ENCODE measurements around the gene TCF7L1. TPM values are rescaled to one million over a fixed set of nuclear protein-coding genes. Genes with fewer than 3 reads are reported as not detected.

Gene TCF7L1
- total RNA-seq, 2 donors from 2014 or later, result 8.3 to 8.8 TPM

- DNase-seq (ENCODE audit: low spot score) (no peak), ATAC-seq (ENCODE audit: insufficient number of reproducible peaks, low FRiP score, low read depth) (no peak)
- Histone ChIP-seq H3K9me3 (no peaks in the 10 kb centered on the region), H3K36me3 (peaks cover 6% of the 10 kb centered on the region), H3K27ac (no peak overlapping the region), H3K27me3 (replicated peaks; ENCODE audit: insufficient read depth) (no peaks in the 10 kb centered on the region), H3K4me3 (no peak overlapping the region), H3K4me1 (ENCODE audit: control insufficient read depth in 1 of 2, low read depth in 2 of 2) (peaks cover 0 to 8% of the 10 kb centered on the region in 2 donors)
- TF ChIP-seq CTCF (IDR thresholded peaks at IDR 0.05), result no peak
These were observed 154.5 kb downstream of the TCF7L1 start for GRCh38 chr2:85287721-85288120.

GRCh38 chr2:85288244-85288725 is 155.1 kb downstream of the TCF7L1 start:
- TF ChIP-seq CTCF (IDR thresholded peaks at IDR 0.05), result no peak
- ATAC-seq (ENCODE audit: insufficient number of reproducible peaks, low FRiP score, low read depth) (no peak), DNase-seq (ENCODE audit: low spot score) (no peak)

GRCh38 chr2:85291425-85292023 is 158.3 kb downstream of the TCF7L1 start:
- Histone ChIP-seq H3K36me3 (peaks cover 6% of the 10 kb centered on the region), H3K4me1 (ENCODE audit: control insufficient read depth in 1 of 2, low read depth in 2 of 2) (no peaks in the 10 kb centered on the region), H3K9me3 (no peaks in the 10 kb centered on the region), H3K27ac (no peak overlapping the region), H3K27me3 (replicated peaks; ENCODE audit: insufficient read depth) (no peaks in the 10 kb centered on the region), H3K4me3 (peak overlapping the region; percentile 22)
- no peak for TF ChIP-seq CTCF (IDR thresholded peaks at IDR 0.05)
- DNase-seq (ENCODE audit: low spot score), result no peak
- ATAC-seq (ENCODE audit: insufficient number of reproducible peaks, low FRiP score, low read depth), result no peak

More at GRCh38 chr2:85288244-85288725, 155.1 kb downstream of the TCF7L1 start:
- Histone ChIP-seq H3K4me3 (no peak overlapping the region), H3K4me1 (ENCODE audit: control insufficient read depth in 1 of 2, low read depth in 2 of 2) (peaks cover 0 to 8% of the 10 kb centered on the region in 2 donors), H3K27ac (no peak overlapping the region), H3K36me3 (peaks cover 6% of the 10 kb centered on the region), H3K9me3 (no peaks in the 10 kb centered on the region), H3K27me3 (replicated peaks; ENCODE audit: insufficient read depth) (no peaks in the 10 kb centered on the region)

- Histone ChIP-seq H3K4me1 (ENCODE audit: control insufficient read depth in 1 of 2, low read depth in 2 of 2) (peaks cover 0 to 3% of the 10 kb centered on the region in 2 donors), H3K9me3 (no peaks in the 10 kb centered on the region), H3K36me3 (peaks cover 28% of the 10 kb centered on the region), H3K27me3 (replicated peaks; ENCODE audit: insufficient read depth) (no peaks in the 10 kb centered on the region), H3K4me3 (no peak overlapping the region), H3K27ac (no peak overlapping the region)
- no peak for TF ChIP-seq CTCF (IDR thresholded peaks at IDR 0.05)
- DNase-seq (ENCODE audit: low spot score) (no peak), ATAC-seq (ENCODE audit: insufficient number of reproducible peaks, low FRiP score, low read depth) (no peak)
These were observed 168.9 kb downstream of the TCF7L1 start for GRCh38 chr2:85302121-85302520.

- no peak for ATAC-seq (ENCODE audit: insufficient number of reproducible peaks, low FRiP score, low read depth)
- DNase-seq (ENCODE audit: low spot score), result no peak
- peaks cover 2 to 9% of the 10 kb centered on the region in 2 donors for H3K4me1 ChIP-seq (ENCODE audit: control insufficient read depth in 1 of 2, low read depth in 2 of 2)
- no peaks in the 10 kb centered on the region for H3K9me3 ChIP-seq
- H3K27me3 ChIP-seq (replicated peaks; ENCODE audit: insufficient read depth), result no peaks in the 10 kb centered on the region
- no peak overlapping the region for H3K27ac ChIP-seq
- no peak overlapping the region for H3K4me3 ChIP-seq
- peaks cover 28% of the 10 kb centered on the region for H3K36me3 ChIP-seq
- no peak for TF ChIP-seq CTCF (IDR thresholded peaks at IDR 0.05)
These were observed 170.8 kb downstream of the TCF7L1 start for GRCh38 chr2:85303780-85304531.
